Measurements from ENCODE around the gene HSPB8. TPM values are rescaled to one million over a fixed set of nuclear protein-coding genes. Genes with fewer than 3 reads are reported as not detected.

The HSPB8 gene
- total RNA-seq (10 to 100 TPM in 6 of 9 donors, 1 to 10 TPM in 3; 4.0 to 27.8 (median 14.0) TPM), polyA plus RNA-seq (10 to 100 TPM in 2 of 3 donors, 1 to 10 TPM in 1; 8.6 to 15.6 (median 10.2) TPM)
- long read RNA-seq, donor 1, partial matches to known transcripts = 0 of 2 reads
- long read RNA-seq, donor 1, other reads (novel, unspliced or antisense) = 0 of 2 reads
- long read RNA-seq, donor 2, partial matches to known transcripts = 0 of 1 reads
- long read RNA-seq, donor 2, other reads (novel, unspliced or antisense) = 0 of 1 reads
- long read RNA-seq, donor 3, partial matches to known transcripts = 0 of 2 reads
- long read RNA-seq, donor 3, other reads (novel, unspliced or antisense) = 0 of 2 reads
- long read RNA-seq, donor 4, transcript HSPB8-201 (3 exons, 2,152 nt) = major isoform, 14 of 16 reads
- long read RNA-seq, donor 4, partial matches to known transcripts = 0 of 16 reads
- long read RNA-seq, donor 4, other reads (novel, unspliced or antisense) = 2 of 16 reads
- long read RNA-seq, donor 5, transcript HSPB8-201 (3 exons, 2,152 nt) = major isoform, 19 of 21 reads
- long read RNA-seq, donor 5, partial matches to known transcripts = 0 of 21 reads
- long read RNA-seq, donor 5, other reads (novel, unspliced or antisense) = 1 of 21 reads
- long read RNA-seq, donor 6, transcript HSPB8-201 (3 exons, 2,152 nt) = major isoform, 22 of 27 reads
- long read RNA-seq, donor 6, partial matches to known transcripts = 0 of 27 reads
- long read RNA-seq, donor 6, other reads (novel, unspliced or antisense) = 4 of 27 reads
- long read RNA-seq, donor 7, partial matches to known transcripts = 0 of 1 reads
- long read RNA-seq, donor 7, other reads (novel, unspliced or antisense) = 0 of 1 reads
- long read RNA-seq, donor 8, partial matches to known transcripts = 0 of 1 reads
- long read RNA-seq, donor 8, other reads (novel, unspliced or antisense) = 0 of 1 reads
- long read RNA-seq, donor 9, partial matches to known transcripts = 0 of 2 reads
- long read RNA-seq, donor 9, other reads (novel, unspliced or antisense) = 0 of 2 reads
- long read RNA-seq, donor 10, partial matches to known transcripts = 0 of 1 reads
- long read RNA-seq, donor 10, other reads (novel, unspliced or antisense) = 0 of 1 reads

GRCh38 chr12:119178544-119179334 is at the start of gene HSPB8:
Gene HSPB8 (plus strand): TSS chr12:119178931. CDS start chr12:119179313, 382 bp downstream.
- peak; percentile 74 to 94 (median 83) for DNase-seq
- Histone ChIP-seq H3K27me3 (no peaks in the 10 kb centered on the region), H3K4me1 (replicated peaks in 1 of 2) (peaks cover 0 to 13% of the 10 kb centered on the region in 2 donors), H3K27ac (peak within 1 kb of the TSS in 4 of 5 donors; percentile 53 to 86 (median 68)), H3K36me3 (replicated peaks in 1 of 2) (no peaks in the 10 kb centered on the region), H3K9me3 (replicated peaks in 1 of 3) (no peaks in the 10 kb centered on the region), H3K4me3 (peak within 1 kb of the TSS in 2 of 4 donors; percentile 9 to 60)
- intact Hi-C loops (cut with DNase I) = no loop called here
- no peak for TF ChIP-seq CTCF (IDR thresholded peaks at IDR 0.05)
- TF ChIP-seq POLR2A (IDR thresholded peaks at IDR 0.05) = peak; percentile 78 to 91
- 3 to 21% (median 4%) methylated on average over 5 to 33 of the region's 33 CpGs for WGBS, 4 donors

GRCh38 chr12:119129827-119130434 is 48.8 kb upstream of the HSPB8 start:
- peaks cover 0 to 11% (median 0%) of the 10 kb centered on the region in 3 donors for H3K9me3 ChIP-seq (replicated peaks in 1 of 3)
- no peaks in the 10 kb centered on the region for H3K27me3 ChIP-seq
- H3K4me3 ChIP-seq = no peak overlapping the region
- no peak overlapping the region for H3K27ac ChIP-seq
- intact Hi-C loops (cut with DNase I) = no loop called here
- DNase-seq = no peak
- H3K36me3 ChIP-seq (replicated peaks in 1 of 2) = no peaks in the 10 kb centered on the region
- TF ChIP-seq CTCF (IDR thresholded peaks at IDR 0.05) = no peak
- TF ChIP-seq POLR2A (IDR thresholded peaks at IDR 0.05) = no peak
- H3K4me1 ChIP-seq (replicated peaks in 1 of 2) = no peaks in the 10 kb centered on the region
- WGBS, 4 donors = 57 to 85% (median 63%) methylated on average over 3 of the region's 3 CpGs

- WGBS, 4 donors = 89 to 98% (median 92%) methylated on average over 10 of the region's 10 CpGs
- TF ChIP-seq CTCF (IDR thresholded peaks at IDR 0.05) (no peak), POLR2A (IDR thresholded peaks at IDR 0.05) (no peak)
- Histone ChIP-seq H3K4me3 (no peak overlapping the region), H3K4me1 (replicated peaks in 1 of 2) (no peaks in the 10 kb centered on the region), H3K36me3 (replicated peaks in 1 of 2) (no peaks in the 10 kb centered on the region), H3K27me3 (no peaks in the 10 kb centered on the region), H3K27ac (no peak overlapping the region), H3K9me3 (replicated peaks in 1 of 3) (peaks cover 0 to 11% (median 0%) of the 10 kb centered on the region in 3 donors)
- intact Hi-C loops (cut with DNase I) = no loop called here
- DNase-seq = no peak
These were observed 48.2 kb upstream of the HSPB8 start for GRCh38 chr12:119130523-119130922.
